ENCODE results near the gene IFI27L2.

The IFI27L2 gene

DNA sequence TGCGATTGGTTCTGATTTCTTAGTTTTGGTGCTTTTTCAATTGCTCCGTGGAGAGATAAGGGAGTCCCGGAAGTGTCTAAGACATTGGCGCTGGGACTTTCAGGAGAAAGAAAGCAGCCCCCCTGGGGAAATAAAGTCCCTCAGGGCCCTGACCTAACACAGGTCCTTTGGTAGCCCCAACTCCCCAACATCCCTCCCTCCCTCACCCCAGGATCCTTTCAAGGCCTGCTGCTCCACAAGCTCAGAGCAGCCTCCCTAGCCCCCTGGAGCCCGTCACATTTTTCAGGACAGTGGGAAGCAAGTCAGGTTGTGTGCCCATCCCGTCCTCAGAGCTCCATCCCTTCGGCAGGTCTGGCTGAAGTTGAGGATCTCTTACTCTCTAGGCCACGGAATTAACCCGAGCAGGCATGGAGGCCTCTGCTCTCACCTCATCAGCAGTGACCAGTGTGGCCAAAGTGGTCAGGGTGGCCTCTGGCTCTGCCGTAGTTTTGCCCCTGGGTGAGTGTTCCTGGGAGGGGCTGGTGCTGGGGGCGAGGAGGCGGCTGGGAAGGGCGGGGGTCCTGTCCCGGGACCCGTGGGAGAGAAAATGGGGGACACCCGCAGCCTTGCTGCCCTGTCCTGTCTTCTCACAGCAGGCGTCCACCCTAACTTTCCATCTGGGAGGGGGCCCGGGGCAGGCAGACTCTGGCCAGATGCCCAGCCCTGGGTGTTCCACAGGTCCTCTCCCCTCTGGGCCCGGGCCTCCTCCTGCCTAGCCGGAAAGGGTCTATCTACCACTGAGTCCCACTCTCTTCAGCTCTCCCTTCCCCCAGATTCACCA is 17.9 kb downstream of the IFI27L2 start:
- no peak overlapping the region for H3K9ac ChIP-seq (ENCODE audit: low read depth, low read length)
- H3K27me3 ChIP-seq (ENCODE audit: control insufficient read depth, insufficient read depth, low read length) = no peaks in the 10 kb centered on the region
- no peaks in the 10 kb centered on the region for H3K4me1 ChIP-seq (ENCODE audit: control insufficient read depth, insufficient read depth, low read length)
- no peaks in the 10 kb centered on the region for H3K36me3 ChIP-seq (ENCODE audit: control insufficient read depth, insufficient read depth, low read length)
- no peak overlapping the region for H3K4me3 ChIP-seq (ENCODE audit: low read depth, low read length)
- H3K9me3 ChIP-seq (ENCODE audit: control insufficient read depth, insufficient read depth, low read length) = no peaks in the 10 kb centered on the region

DNA sequence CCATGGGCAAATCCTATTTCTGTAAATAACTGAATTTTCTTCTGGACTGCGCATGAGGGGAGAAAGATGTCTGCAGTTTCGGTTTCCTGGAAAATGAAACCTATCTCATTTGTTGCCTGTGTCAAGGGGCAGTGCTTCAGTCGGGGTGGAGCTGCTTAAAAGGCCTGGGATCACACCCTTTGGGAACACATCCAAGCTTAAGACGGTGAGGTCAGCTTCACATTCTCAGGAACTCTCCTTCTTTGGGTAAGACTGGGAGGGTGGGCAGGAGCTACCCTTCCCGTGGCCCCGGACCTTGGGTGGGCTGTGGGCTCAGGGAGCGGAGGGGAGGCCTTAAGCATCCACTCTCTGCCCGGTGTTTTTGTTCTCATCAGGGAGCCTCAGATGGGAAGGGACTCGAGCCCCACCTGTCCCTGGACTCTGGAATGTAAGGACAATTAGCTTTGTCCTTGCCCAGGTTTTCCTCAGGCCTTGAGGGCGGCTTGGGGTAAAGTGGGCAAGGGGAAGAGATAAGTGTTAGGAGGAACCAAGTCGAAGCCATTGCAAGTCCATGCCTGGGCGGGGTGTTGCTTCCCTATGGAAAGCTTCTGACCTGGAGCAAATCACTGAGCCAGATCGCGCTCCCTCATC is 18.7 kb downstream of the IFI27L2 start, which contains the start of gene IFI27:
Gene IFI27 (plus strand): TSS at position 185 of the 630 bp plus-strand sequence.
- H3K4me1 ChIP-seq (ENCODE audit: control insufficient read depth, insufficient read depth, low read length) = no peaks in the 10 kb centered on the region
- no peak within 1 kb of the TSS for H3K9ac ChIP-seq (ENCODE audit: low read depth, low read length)
- no peak within 1 kb of the TSS for H3K4me3 ChIP-seq (ENCODE audit: low read depth, low read length)
- no peaks in the 10 kb centered on the region for H3K36me3 ChIP-seq (ENCODE audit: control insufficient read depth, insufficient read depth, low read length)
- no peaks in the 10 kb centered on the region for H3K27me3 ChIP-seq (ENCODE audit: control insufficient read depth, insufficient read depth, low read length)
- H3K9me3 ChIP-seq (ENCODE audit: control insufficient read depth, insufficient read depth, low read length) = no peaks in the 10 kb centered on the region

DNA sequence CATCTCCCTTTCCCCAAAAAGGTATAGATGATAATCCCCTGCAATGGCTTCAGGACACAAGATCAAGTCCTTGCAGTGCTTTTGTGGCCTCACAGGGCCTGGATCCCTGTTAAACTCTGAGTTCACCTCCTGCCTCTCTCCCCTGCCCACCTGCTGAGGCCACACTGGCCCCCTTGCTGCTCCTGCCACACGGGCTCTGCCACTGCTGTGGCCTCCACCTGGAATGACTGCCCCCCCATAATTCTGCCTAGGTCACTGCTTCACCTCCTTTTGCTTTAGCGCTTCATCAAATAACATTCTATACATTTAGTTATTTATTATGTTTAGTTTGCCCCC is 19.5 kb downstream of the IFI27L2 start:
- Histone ChIP-seq H3K4me3 (ENCODE audit: low read depth, low read length) (no peak overlapping the region), H3K4me1 (ENCODE audit: control insufficient read depth, insufficient read depth, low read length) (no peaks in the 10 kb centered on the region), H3K36me3 (ENCODE audit: control insufficient read depth, insufficient read depth, low read length) (no peaks in the 10 kb centered on the region), H3K9ac (ENCODE audit: low read depth, low read length) (no peak overlapping the region), H3K9me3 (ENCODE audit: control insufficient read depth, insufficient read depth, low read length) (no peaks in the 10 kb centered on the region), H3K27me3 (ENCODE audit: control insufficient read depth, insufficient read depth, low read length) (no peaks in the 10 kb centered on the region)

- Histone ChIP-seq H3K4me1 (ENCODE audit: control insufficient read depth, insufficient read depth, low read length) (no peaks in the 10 kb centered on the region), H3K9ac (ENCODE audit: low read depth, low read length) (no peak overlapping the region), H3K36me3 (ENCODE audit: control insufficient read depth, insufficient read depth, low read length) (no peaks in the 10 kb centered on the region)
Observed at GRCh38 chr14:94104731-94105130, 24.7 kb downstream of the IFI27L2 start.

DNA sequence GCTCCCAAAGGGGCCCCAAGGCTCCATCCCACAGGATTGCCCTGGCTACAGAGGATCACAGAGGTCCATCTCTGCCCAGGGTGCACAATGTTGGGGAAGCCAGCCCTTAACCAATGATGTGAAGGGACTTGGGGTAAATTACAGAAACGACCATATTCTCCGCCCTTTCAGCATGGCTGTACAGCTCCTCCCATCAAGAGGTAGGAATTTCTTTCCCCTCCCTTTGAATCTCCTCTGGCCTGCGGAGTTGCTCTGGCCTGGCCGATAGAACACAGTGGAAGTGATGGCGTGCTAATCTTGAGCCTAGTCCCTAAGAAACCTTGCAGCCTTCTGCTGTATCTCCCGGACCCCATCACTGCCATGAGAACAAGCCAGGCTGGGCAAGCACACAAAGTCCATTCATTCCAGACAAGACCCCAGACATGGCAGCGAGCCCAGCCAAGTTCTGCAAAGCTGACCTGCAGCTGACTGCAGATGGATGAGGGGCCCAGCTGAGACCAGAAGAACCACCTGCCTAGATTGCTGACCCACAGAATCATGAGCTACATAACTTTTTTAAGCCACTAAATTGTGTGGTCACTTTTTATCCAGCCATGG is 25.8 kb downstream of the IFI27L2 start:
- Histone ChIP-seq H3K27me3 (ENCODE audit: control insufficient read depth, insufficient read depth, low read length) (no peaks in the 10 kb centered on the region), H3K4me3 (ENCODE audit: low read depth, low read length) (no peak overlapping the region), H3K9ac (ENCODE audit: low read depth, low read length) (no peak overlapping the region), H3K4me1 (ENCODE audit: control insufficient read depth, insufficient read depth, low read length) (no peaks in the 10 kb centered on the region), H3K36me3 (ENCODE audit: control insufficient read depth, insufficient read depth, low read length) (no peaks in the 10 kb centered on the region), H3K9me3 (ENCODE audit: control insufficient read depth, insufficient read depth, low read length) (no peaks in the 10 kb centered on the region)

More at GRCh38 chr14:94104731-94105130, 24.7 kb downstream of the IFI27L2 start:
- no peak overlapping the region for H3K4me3 ChIP-seq (ENCODE audit: low read depth, low read length)
- no peaks in the 10 kb centered on the region for H3K27me3 ChIP-seq (ENCODE audit: control insufficient read depth, insufficient read depth, low read length)
- H3K9me3 ChIP-seq (ENCODE audit: control insufficient read depth, insufficient read depth, low read length) = no peaks in the 10 kb centered on the region

GRCh38 chr14:94102768-94103482 is 26.5 kb downstream of the IFI27L2 start:
- H3K27me3 ChIP-seq (ENCODE audit: control insufficient read depth, insufficient read depth, low read length) = no peaks in the 10 kb centered on the region
- H3K36me3 ChIP-seq (ENCODE audit: control insufficient read depth, insufficient read depth, low read length) = no peaks in the 10 kb centered on the region
- no peak overlapping the region for H3K9ac ChIP-seq (ENCODE audit: low read depth, low read length)
- no peak overlapping the region for H3K4me3 ChIP-seq (ENCODE audit: low read depth, low read length)
- H3K9me3 ChIP-seq (ENCODE audit: control insufficient read depth, insufficient read depth, low read length) = no peaks in the 10 kb centered on the region
- H3K4me1 ChIP-seq (ENCODE audit: control insufficient read depth, insufficient read depth, low read length) = no peaks in the 10 kb centered on the region

DNA sequence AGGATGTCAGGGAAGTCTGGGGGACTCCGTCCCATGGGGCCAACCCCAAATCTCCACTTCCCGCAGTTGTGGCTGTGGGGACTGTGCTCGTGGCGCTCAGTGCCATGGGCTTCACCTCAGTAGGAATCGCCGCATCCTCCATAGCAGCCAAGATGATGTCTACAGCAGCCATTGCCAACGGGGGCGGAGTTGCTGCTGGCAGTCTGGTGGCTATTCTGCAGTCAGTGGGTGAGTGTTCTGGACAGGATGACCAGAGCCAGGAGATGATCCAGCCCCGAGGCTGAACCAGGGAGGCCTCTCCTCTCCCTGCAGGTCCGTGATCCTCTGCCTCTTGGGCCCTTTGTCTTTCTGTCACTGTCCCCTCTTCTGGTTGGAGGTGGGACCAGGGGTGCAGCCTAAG is 27.7 kb downstream of the IFI27L2 start:
- Histone ChIP-seq H3K27me3 (ENCODE audit: control insufficient read depth, insufficient read depth, low read length) (no peaks in the 10 kb centered on the region), H3K9ac (ENCODE audit: low read depth, low read length) (no peak overlapping the region), H3K4me1 (ENCODE audit: control insufficient read depth, insufficient read depth, low read length) (no peaks in the 10 kb centered on the region), H3K9me3 (ENCODE audit: control insufficient read depth, insufficient read depth, low read length) (no peaks in the 10 kb centered on the region), H3K4me3 (ENCODE audit: low read depth, low read length) (no peak overlapping the region), H3K36me3 (ENCODE audit: control insufficient read depth, insufficient read depth, low read length) (no peaks in the 10 kb centered on the region)

DNA sequence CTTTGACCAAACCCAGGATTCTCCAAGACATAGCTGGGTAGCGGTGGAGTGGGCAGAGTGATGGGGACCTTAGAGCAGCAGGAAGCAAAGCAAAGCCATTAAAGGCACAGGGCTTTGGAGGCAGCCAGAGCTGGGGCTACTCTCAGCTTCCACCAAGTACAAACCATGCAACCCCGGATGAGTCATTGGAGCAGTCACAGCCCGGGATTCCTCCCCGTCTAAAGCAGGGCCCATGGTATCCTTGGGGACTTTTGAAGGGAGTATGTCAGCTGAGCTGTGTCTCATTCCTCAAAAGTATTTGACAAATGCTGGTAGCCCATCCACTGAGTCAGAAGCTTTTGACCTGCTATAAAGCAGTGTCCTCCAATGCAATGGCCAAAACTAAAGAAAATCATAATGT is 28.6 kb downstream of the IFI27L2 start:
- H3K27me3 ChIP-seq (ENCODE audit: control insufficient read depth, insufficient read depth, low read length) = no peaks in the 10 kb centered on the region
- no peaks in the 10 kb centered on the region for H3K36me3 ChIP-seq (ENCODE audit: control insufficient read depth, insufficient read depth, low read length)
- no peaks in the 10 kb centered on the region for H3K9me3 ChIP-seq (ENCODE audit: control insufficient read depth, insufficient read depth, low read length)
- no peak overlapping the region for H3K4me3 ChIP-seq (ENCODE audit: low read depth, low read length)
- no peaks in the 10 kb centered on the region for H3K4me1 ChIP-seq (ENCODE audit: control insufficient read depth, insufficient read depth, low read length)
- H3K9ac ChIP-seq (ENCODE audit: low read depth, low read length) = no peak overlapping the region

DNA sequence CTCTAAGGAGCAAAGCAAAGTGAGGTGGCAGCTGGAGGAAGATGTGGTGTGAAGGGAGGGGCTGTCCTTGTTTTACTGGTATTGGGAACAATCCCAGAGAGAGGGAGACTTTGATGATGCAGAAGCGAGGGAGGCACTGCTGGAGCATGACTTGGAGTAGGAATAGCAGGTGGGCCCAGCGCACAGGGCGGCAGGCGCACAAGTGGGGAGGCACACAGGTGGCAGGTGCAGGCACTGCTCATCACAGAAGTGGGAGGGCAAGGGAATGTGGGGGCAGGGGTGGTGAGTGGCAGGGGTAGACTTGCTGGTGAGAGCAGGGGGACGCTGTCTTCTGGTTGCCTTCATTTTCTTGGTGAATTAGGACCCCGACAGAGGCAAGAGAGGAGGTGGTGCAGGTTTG is 30.4 kb downstream of the IFI27L2 start:
- H3K27me3 ChIP-seq (ENCODE audit: control insufficient read depth, insufficient read depth, low read length) = no peaks in the 10 kb centered on the region
- H3K9ac ChIP-seq (ENCODE audit: low read depth, low read length) = no peak overlapping the region
- no peaks in the 10 kb centered on the region for H3K9me3 ChIP-seq (ENCODE audit: control insufficient read depth, insufficient read depth, low read length)
- no peaks in the 10 kb centered on the region for H3K36me3 ChIP-seq (ENCODE audit: control insufficient read depth, insufficient read depth, low read length)
- no peak overlapping the region for H3K4me3 ChIP-seq (ENCODE audit: low read depth, low read length)
- H3K4me1 ChIP-seq (ENCODE audit: control insufficient read depth, insufficient read depth, low read length) = no peaks in the 10 kb centered on the region

GRCh38 chr14:94098326-94098992 is 30.9 kb downstream of the IFI27L2 start:
- Histone ChIP-seq H3K4me1 (ENCODE audit: control insufficient read depth, insufficient read depth, low read length) (no peaks in the 10 kb centered on the region), H3K4me3 (ENCODE audit: low read depth, low read length) (no peak overlapping the region), H3K36me3 (ENCODE audit: control insufficient read depth, insufficient read depth, low read length) (no peaks in the 10 kb centered on the region), H3K9me3 (ENCODE audit: control insufficient read depth, insufficient read depth, low read length) (no peaks in the 10 kb centered on the region), H3K27me3 (ENCODE audit: control insufficient read depth, insufficient read depth, low read length) (no peaks in the 10 kb centered on the region), H3K9ac (ENCODE audit: low read depth, low read length) (no peak overlapping the region)

DNA sequence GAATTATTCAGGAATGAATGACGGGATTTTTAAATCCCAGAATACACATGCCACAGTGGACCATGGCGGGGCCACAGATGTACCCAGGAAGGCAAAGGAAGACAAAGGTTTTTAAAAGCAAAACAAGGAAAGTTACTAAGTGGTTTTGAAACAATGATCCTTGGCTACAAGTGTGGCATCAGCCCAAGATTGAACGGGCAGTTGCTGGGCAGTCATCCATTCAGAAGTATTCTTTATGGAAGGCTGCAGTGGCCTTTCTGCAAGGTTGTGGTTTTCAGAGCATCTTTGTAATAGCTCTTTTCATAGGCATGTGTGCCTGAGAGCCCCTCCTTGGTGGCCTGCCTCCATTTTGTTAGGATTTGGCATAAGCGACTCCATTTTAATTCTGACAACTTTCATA is 32.3 kb downstream of the IFI27L2 start:
- Histone ChIP-seq H3K4me1 (ENCODE audit: control insufficient read depth, insufficient read depth, low read length) (no peaks in the 10 kb centered on the region), H3K4me3 (ENCODE audit: low read depth, low read length) (no peak overlapping the region), H3K9me3 (ENCODE audit: control insufficient read depth, insufficient read depth, low read length) (no peaks in the 10 kb centered on the region), H3K27me3 (ENCODE audit: control insufficient read depth, insufficient read depth, low read length) (no peaks in the 10 kb centered on the region), H3K9ac (ENCODE audit: low read depth, low read length) (no peak overlapping the region), H3K36me3 (ENCODE audit: control insufficient read depth, insufficient read depth, low read length) (no peaks in the 10 kb centered on the region)
